EL (cell line): Measurements from ENCODE around the gene ILK.

ENCODE experiments used
- DNase-seq: peaks from one replicate; pipeline ENCODE4 v3.0.0-alpha.2; 2016

ILK gene

GRCh38 chr11:6638429-6638828, 34.9 kb downstream of the ILK start:
- no peak for DNase-seq

- DNase-seq, result no peak
Measured at GRCh38 chr11:6640036-6640984, 36.7 kb downstream of the ILK start.

DNA sequence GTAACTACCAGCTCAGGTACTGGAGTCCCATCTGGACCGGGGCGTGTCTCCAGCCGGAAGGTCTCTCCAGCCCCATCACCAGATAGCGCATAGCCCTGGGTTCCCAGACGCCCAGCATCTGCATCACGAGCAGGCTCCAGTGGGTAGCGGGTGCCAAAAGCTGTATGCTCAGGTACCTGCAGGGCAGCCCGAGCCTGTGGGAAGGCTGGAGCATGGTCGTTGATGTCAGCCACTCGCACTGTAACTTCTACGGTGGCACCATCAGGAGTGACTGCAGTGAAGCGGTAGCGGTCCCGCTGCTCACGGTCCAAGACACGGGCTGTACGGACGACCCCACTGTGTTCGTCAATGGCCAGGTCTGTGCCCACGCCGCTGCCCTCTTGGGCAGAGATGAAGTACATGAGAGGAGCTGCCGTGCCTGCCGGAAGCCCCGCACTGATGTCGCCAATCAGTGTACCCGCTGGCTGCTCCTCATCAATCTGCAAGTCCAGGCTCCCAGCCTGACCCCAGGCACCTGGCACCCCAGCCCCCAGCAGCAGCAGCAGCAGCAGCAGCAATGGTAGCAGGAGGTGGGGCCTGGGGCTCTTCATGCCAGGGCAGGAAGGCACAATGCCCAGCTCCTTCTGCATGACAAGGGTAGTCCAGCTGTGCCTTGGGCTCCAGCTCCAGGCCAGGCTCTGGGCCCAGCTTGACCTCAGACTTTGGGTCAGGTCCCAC, 37.6 kb downstream of the ILK start:
- DNase-seq, result no peak

DNA sequence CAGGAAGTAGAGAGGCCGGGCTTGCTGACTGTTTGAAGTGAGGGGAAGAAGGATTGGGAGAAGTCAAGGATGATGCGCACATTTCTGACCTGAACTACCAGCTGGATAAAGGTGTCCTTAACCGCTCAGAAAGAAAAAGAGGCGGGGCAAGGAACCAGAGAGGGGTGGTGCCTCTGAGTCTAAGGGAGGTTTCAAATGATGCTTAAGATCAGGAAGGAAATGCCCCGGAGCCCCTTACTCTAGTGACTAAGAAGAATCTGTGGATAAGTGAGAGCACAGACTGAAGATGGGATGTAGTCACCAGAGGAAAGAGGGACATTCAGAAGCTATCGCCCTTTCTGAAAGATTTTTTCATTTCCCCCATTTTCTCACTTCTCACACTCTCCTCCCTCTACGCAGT, 39.4 kb downstream of the ILK start:
- DNase-seq, result no peak

DNA sequence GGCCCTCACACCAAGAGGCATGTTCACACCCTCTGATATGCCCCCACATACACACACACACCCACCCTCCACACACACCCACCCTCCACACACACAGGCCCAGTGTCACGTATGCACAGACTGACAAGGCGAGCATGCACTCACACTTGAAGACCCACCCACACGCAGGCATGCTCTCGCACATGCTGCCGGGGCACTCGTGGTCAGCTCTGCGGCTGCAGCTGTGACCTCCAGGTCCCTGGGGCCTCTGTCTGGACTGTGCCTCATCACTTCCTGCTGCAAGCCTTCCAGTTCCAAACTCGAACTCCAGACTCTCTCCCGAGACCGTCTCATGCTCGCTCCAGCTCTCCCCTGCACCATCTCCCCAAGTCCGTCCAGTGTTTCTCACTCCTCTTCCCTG, 42.5 kb downstream of the ILK start:
- DNase-seq, result peak; percentile 88

- peak; percentile 54 for DNase-seq
Measured at GRCh38 chr11:6646576-6646917, 43.0 kb downstream of the ILK start.

DNA sequence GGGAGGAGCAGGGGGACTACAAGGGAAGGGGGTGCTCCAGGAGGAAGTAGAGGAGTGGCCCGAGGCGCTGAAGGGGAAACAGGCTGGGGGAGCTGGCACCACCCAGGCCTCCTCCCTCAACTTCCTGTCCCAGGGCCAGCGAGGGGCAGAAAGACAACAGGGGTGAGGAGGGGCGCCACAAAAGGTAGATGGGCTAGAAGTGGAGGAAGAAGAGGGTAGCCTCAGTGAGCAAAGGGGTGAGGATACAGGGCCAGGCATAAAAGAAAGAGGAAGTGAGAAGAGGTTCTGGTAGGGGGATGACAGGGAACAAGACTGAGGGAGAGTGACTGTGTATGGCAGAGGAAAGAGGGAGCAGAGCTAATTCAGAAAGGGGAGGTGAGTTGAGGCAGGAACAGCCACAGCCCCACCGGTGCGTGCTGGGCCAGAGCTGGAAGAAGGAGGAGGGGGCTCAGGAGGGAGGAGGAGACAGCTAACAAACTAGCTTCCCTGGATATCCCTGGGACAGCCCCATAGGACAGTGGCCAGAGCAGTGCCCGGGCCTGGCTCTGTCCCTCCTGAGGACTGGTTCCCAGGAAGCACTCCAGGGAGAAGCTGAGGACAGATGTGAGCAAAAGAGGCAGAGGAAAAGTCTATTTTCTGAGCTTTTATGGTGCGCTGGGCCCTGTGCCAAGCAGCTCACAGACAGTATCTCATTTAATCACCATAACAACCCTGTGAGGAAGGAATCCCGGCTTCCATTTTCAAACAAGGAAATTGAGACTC, 43.5 kb downstream of the ILK start:
- peak; percentile 26 for DNase-seq

- DNase-seq, result no peak
Measured at GRCh38 chr11:6647836-6648235, 44.3 kb downstream of the ILK start.

GRCh38 chr11:6648501-6648900, 44.9 kb downstream of the ILK start:
- DNase-seq, result no peak

- DNase-seq, result no peak
Measured at GRCh38 chr11:6650104-6650503, 46.5 kb downstream of the ILK start.

DNA sequence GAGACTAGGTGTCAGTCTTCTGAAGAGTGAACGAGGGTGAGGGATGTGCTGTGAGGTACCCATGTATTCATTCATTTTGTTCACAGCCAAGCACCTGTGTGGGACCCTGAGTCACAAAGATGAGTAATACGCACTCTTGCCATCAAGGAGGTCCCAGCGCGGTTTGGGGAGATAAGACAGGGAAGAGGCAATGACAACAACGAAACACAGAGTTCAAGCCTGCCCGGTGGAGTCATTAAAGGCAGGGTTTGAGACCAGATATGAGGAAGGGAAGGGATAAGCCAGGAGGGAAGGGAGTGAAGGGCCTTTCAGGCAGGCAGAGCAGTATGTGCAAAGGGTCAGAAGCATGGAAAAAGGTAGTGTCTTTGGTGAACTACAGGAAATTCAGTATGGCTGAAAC, 47.4 kb downstream of the ILK start:
- no peak for DNase-seq

DNA sequence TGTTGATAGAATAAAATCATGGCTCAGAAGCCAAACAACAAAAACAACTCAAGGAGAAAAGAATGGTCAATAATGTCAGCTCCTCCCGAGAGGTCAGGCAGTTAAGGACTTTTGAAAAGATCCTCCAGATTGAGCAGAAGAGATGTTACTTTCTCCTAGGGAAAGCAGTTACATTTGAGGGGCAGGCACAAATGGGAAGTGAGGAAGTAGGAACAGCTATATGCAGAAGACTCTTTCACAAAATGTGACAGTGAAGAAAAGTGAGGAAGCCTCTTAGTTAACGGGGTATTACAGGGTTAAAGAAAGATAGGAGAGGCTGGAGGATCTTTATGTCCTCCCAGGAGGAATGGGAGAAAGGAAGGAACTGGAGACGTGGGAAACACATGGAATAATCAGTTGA, 48.6 kb downstream of the ILK start:
- DNase-seq, result no peak

GRCh38 chr11:6653097-6653496, 49.5 kb downstream of the ILK start:
- no peak for DNase-seq

GRCh38 chr11:6653656-6654055, 50.1 kb downstream of the ILK start:
- no peak for DNase-seq

DNA sequence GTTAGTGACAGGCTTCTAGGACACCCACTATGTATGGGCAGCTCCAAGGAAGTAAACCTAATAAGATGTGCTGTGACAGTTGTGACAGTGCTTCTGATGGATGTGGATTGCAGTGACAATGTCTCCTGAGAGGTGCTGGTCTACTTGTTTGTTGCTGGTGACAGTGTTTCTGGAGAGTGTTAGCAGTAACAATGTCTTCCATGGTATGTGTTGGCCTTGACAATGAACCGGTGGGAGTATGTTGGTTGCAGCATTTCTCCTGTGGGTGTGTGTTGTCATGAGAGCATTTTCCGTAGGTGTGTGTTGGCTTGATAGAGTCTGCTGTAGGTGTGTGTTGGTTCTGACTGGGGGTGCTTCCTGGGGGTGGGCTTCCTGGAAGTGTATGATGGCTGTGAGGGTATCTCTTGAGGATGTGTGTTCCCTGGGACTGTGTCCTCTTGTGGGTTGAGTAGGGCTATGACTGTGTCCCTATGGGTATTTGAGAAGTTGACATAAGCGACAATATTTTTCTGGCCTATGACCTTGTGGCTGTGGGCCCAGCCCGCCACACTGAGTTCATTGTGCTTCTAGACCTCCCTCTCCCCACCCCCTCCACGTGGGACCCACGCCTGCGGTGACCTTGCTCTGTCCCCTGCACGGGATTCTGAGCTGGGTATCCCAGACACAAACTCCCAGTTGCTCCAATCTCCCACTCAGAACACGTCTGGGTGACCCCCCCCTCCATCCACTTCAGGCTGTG, 50.9 kb downstream of the ILK start:
- DNase-seq, result no peak

DNA sequence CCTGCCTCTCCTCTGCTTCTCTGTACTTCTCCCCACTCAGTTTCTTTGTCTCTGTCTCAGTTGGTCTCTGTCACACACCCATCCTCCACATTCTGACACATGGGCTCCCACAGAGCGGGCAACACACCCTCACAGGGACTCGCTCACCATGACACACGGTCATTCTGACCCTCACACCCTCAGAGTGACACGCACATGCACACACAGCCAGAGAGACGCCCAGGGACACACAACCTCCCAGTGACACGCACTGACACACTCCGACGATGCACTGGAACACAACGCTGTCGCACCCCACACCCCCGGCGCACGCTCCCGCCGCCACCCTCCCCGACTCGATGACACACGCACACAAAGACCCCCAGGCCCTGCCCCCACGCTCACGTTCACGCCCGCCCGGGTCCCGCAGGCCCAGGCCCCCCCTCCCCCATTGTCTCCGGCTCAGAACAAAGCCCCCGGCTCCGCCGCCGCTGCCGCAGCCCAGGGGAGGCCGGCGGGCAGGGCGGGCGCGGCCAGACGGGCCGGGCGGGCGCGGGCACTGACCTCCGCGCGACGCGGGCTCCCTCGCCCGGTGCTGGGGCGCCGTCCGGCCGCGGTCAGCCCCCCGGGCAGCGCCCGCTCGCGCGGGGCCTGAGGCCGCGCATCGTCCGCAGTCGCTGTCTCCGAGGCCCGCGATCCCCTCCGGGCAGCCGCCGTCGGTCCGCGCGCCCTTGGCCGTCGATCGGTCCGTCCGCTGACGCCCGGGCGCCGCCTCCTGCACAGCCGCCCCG, 51.6 kb downstream of the ILK start:
- peak; percentile 13 for DNase-seq

GRCh38 chr11:6655790-6656583, 52.4 kb downstream of the ILK start, which contains the start of gene DCHS1:
Gene DCHS1, minus strand, starts transcription at chr11:6655809. Its CDS starts 14,196 bp downstream, at chr11:6641613.
- DNase-seq, result no peak

DNA sequence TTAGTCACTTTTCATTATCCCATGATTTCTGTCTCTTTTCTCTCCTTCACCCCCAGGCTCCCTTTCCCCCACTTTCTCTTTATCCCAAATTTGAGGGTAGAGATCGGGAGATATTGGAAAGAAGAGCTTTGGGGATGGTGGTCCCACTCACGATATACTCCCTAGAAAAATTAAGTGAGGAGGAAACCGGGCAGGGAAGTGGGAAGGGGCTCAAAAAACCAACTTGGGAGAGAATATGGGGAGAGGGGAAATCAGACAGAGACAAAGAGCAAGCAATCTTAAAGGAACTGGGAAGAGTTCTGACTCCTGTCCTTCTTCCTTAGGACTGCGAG, 53.0 kb downstream of the ILK start:
- no peak for DNase-seq

DNA sequence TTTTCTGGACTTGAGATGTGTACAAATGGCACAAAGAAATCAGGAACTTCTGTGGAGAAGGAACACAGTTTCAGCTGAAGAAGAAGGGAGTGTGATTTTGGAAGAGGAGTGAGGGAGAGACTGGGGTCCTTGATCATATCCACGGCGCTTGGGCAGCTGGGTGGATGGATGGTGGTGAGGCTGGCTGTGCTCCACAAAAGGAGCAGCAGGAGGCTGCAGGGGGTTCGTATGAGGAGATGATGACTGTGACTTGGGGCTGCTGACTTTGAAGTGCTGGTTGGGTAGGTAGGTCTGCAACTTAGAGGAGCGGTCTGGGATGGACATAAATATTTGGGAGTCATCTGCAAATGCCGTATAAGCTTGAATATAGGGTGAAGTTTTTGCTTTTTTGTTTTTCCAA, 53.4 kb downstream of the ILK start:
- DNase-seq, result no peak

DNA sequence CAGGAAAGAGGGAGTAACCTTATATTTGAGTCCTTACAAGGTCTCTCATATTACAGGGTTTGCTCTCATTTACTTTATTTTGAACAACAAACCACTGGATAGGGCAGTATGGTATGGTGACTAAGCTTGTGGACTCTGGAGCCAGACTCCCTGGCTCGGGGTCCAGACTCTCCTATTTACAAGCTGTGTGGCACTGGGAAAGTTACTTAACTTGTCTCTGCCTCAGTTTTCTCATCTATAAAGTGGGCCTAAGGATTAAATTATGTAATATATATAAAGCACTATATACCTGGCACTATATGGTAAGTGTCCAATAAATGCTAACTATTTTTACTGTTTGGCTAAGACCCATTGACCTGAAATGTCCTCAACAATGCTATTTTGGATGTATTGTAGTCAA, 53.8 kb downstream of the ILK start:
- DNase-seq, result no peak

GRCh38 chr11:6658647-6659046, 55.1 kb downstream of the ILK start:
- DNase-seq, result no peak
